K562 (cell line): Measurements from ENCODE around the gene PGA3. TPM values are rescaled to one million over a fixed set of nuclear protein-coding genes. Genes with fewer than 3 reads are reported as not detected.

Experiments used
- CBX8 ChIP-seq: fragments of 200-600 bp; sonication (generic); IDR thresholded peaks from 2 replicates; pipeline ENCODE4 v1.6.1; 2012; ENCODE audit warnings: borderline replicate concordance, mixed run types, low read depth, mild to moderate bottlenecking, moderate library complexity, mixed read lengths, low read length, control low read depth, inconsistent platforms; ENCODE audit not compliant: poor library complexity, severe bottlenecking; ENCODE audit errors: extremely low read depth
- CCAR2 ChIP-seq: fragments of 200-400 bp; formaldehyde crosslinking; IDR thresholded peaks from 2 replicates; pipeline ENCODE4 v1.6.1; 2017; ENCODE audit warnings: mild to moderate bottlenecking, low read depth, low read length
- E2F5 ChIP-seq: sonication (generic); formaldehyde crosslinking; IDR thresholded peaks from 2 replicates; pipeline ENCODE4 v1.8.0; 2022; ENCODE audit warnings: mild to moderate bottlenecking, missing genetic modification reagents
- ELF2 ChIP-seq: fragments of 250-450 bp; sonication (Bioruptor Pico); IDR thresholded peaks from 2 replicates; pipeline ENCODE4 v1.5.0; 2021; ENCODE audit warnings: mild to moderate bottlenecking
- FOS ChIP-seq: IDR thresholded peaks from 3 replicates; pipeline ENCODE4 v1.6.1; 2011; ENCODE audit not compliant: insufficient read length; ENCODE audit errors: extremely low read depth
- GABPB2 ChIP-seq: fragments of 250-450 bp; sonication (Bioruptor Pico); conservative IDR thresholded peaks from 2 replicates; pipeline ENCODE4 v1.5.1; 2021; ENCODE audit warnings: mild to moderate bottlenecking
- HCFC1 ChIP-seq: IDR thresholded peaks from 2 replicates; pipeline ENCODE4 v1.6.1; 2012; ENCODE audit warnings: low read depth, low read length, improper control_type of control experiment
- HDAC2 ChIP-seq: fragments of 450-650 bp; IDR thresholded peaks from 2 replicates; pipeline ENCODE4 v1.6.1; 2016; ENCODE audit warnings: mild to moderate bottlenecking
- SRSF3 ChIP-seq: fragments of 200-400 bp; formaldehyde crosslinking; IDR thresholded peaks from 2 replicates; pipeline ENCODE4 v1.6.1; 2016; ENCODE audit warnings: mild to moderate bottlenecking, low read length, moderate library complexity; ENCODE audit not compliant: insufficient read depth
- SRSF9 ChIP-seq: fragments of 200-400 bp; formaldehyde crosslinking; IDR thresholded peaks from 2 replicates; pipeline ENCODE4 v1.6.1; 2017; ENCODE audit warnings: low read depth, low read length, borderline replicate concordance
- WHSC1 ChIP-seq: IDR thresholded peaks from one replicate; pipeline ENCODE4 v1.6.1; 2012; ENCODE audit warnings: low read length, control low read depth, inconsistent platforms
- ZBTB12 ChIP-seq: fragments of 250-450 bp; sonication (Bioruptor Pico); IDR thresholded peaks from 2 replicates; pipeline ENCODE4 v1.4.0; 2020
- ZNF174 ChIP-seq: fragments of 250-450 bp; sonication (Bioruptor Pico); IDR thresholded peaks from 2 replicates; pipeline ENCODE4 v1.4.0; 2020; ENCODE audit warnings: mild to moderate bottlenecking
- ZNF224 ChIP-seq: sonication (generic); formaldehyde crosslinking; IDR thresholded peaks from 2 replicates; pipeline ENCODE4 v1.8.0; 2022; ENCODE audit warnings: mild to moderate bottlenecking, missing genetic modification reagents
- ZNF431 ChIP-seq: sonication (generic); formaldehyde crosslinking; IDR thresholded peaks from 2 replicates; pipeline ENCODE4 v1.8.0; 2022; ENCODE audit warnings: mild to moderate bottlenecking, missing genetic modification reagents
- ZNF830 ChIP-seq: fragments of 250-450 bp; sonication (Bioruptor Pico); IDR thresholded peaks from 2 replicates; pipeline ENCODE4 v1.5.0; 2021; ENCODE audit warnings: mild to moderate bottlenecking
- polyA plus RNA-seq, 8 experiments: library from polyadenylated mRNA; depleted of rRNA in 4 of 8; stranded (reverse) in 5 of 8; unstranded in 3 of 8; fragments of >200 nt; fragmentation: Nextera tagmentation in 2 of 8; fragmentation: Illumina TruSeq in 1 of 8; extraction: Ambion mirVana in 2 of 8; extraction: Trizol in 1 of 8; gene quantifications; 2 replicates each; pipeline versions ENCODE4 v1.2.1 to v1.2.3, GENCODE V29; 2011 to 2014; ENCODE audit warnings: inconsistent platforms in 1 of 8, missing spikeins in 1 of 8
- total RNA-seq, 7 experiments: library from RNA; depleted of rRNA in 6 of 7; stranded (reverse); fragments of >200 nt in 6 of 7; fragmentation: Illumina TruSeq in 2 of 7; extraction: Trizol in 2 of 7; gene quantifications; 2 replicates each; pipeline versions ENCODE4 v1.2.1 to v1.2.3, GENCODE V29; 2011 to 2021; ENCODE audit warnings: low replicate concordance in 1 of 7
- TF ChIP-seq, protein P1 (sequence below): fragments of 450-650 bp; formaldehyde crosslinking; IDR thresholded peaks from 2 replicates; pipeline ENCODE4 v1.4.0; 2022; ENCODE audit warnings: mild to moderate bottlenecking, moderate library complexity
- TF ChIP-seq, protein P2 (sequence below): fragments of 250-450 bp; sonication (Bioruptor Pico); IDR thresholded peaks from 2 replicates; pipeline ENCODE4 v1.4.0; 2020

Gene PGA3
- total and polyA plus RNA-seq, 9 of the 15 experiments (the other 6 are each of a cell fraction or from before 2014, with no cell fraction given): 0.15 to 0.18 (median 0.18) TPM; not detected in 6

- TF ChIP-seq SRSF9 (no peak), ZBTB12 (CRISPR knock-in tag) (no peak), HCFC1 (peak; percentile 18; the same call in 1 of the 2 replicates), E2F5 (peak; percentile 67; the same call in 1 of the 2 replicates), SRSF3 (no peak), ZNF830 (CRISPR knock-in tag) (no peak), CBX8 (no peak), WHSC1 (no peak), HDAC2 (0 out of 2 replicates have a peak, but pooled peaks have one; percentile 16), ELF2 (peak; percentile 93), ZNF224 (CRISPR knock-in tag) (no peak), FOS (no peak), CCAR2 (no peak), ZNF431 (no peak), ZNF174 (CRISPR knock-in tag) (no peak), GABPB2 (CRISPR knock-in tag) (no peak)
- TF ChIP-seq, protein P1, sequence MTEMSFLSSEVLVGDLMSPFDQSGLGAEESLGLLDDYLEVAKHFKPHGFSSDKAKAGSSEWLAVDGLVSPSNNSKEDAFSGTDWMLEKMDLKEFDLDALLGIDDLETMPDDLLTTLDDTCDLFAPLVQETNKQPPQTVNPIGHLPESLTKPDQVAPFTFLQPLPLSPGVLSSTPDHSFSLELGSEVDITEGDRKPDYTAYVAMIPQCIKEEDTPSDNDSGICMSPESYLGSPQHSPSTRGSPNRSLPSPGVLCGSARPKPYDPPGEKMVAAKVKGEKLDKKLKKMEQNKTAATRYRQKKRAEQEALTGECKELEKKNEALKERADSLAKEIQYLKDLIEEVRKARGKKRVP: no peak
- TF ChIP-seq, protein P2, sequence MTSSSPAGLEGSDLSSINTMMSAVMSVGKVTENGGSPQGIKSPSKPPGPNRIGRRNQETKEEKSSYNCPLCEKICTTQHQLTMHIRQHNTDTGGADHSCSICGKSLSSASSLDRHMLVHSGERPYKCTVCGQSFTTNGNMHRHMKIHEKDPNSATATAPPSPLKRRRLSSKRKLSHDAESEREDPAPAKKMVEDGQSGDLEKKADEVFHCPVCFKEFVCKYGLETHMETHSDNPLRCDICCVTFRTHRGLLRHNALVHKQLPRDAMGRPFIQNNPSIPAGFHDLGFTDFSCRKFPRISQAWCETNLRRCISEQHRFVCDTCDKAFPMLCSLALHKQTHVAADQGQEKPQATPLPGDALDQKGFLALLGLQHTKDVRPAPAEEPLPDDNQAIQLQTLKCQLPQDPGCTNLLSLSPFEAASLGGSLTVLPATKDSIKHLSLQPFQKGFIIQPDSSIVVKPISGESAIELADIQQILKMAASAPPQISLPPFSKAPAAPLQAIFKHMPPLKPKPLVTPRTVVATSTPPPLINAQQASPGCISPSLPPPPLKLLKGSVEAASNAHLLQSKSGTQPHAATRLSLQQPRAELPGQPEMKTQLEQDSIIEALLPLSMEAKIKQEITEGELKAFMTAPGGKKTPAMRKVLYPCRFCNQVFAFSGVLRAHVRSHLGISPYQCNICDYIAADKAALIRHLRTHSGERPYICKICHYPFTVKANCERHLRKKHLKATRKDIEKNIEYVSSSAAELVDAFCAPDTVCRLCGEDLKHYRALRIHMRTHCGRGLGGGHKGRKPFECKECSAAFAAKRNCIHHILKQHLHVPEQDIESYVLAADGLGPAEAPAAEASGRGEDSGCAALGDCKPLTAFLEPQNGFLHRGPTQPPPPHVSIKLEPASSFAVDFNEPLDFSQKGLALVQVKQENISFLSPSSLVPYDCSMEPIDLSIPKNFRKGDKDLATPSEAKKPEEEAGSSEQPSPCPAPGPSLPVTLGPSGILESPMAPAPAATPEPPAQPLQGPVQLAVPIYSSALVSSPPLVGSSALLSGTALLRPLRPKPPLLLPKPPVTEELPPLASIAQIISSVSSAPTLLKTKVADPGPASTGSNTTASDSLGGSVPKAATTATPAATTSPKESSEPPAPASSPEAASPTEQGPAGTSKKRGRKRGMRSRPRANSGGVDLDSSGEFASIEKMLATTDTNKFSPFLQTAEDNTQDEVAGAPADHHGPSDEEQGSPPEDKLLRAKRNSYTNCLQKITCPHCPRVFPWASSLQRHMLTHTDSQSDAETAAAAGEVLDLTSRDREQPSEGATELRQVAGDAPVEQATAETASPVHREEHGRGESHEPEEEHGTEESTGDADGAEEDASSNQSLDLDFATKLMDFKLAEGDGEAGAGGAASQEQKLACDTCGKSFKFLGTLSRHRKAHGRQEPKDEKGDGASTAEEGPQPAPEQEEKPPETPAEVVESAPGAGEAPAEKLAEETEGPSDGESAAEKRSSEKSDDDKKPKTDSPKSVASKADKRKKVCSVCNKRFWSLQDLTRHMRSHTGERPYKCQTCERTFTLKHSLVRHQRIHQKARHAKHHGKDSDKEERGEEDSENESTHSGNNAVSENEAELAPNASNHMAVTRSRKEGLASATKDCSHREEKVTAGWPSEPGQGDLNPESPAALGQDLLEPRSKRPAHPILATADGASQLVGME: no peak
These were observed 41.9 kb upstream of the PGA3 start, which contains the start of gene VPS37C (continued) for GRCh38 chr11:61161190-61162091.
